K562 (cell line): ENCODE data around the gene IL36RN.

Experiments used
- ERF ChIP-seq: fragments of 450-650 bp; formaldehyde crosslinking; IDR thresholded peaks from 2 replicates; pipeline ENCODE4 v1.4.0; 2020; ENCODE audit warnings: mild to moderate bottlenecking, mixed read lengths
- KAT7 ChIP-seq: sonication (generic); formaldehyde crosslinking; IDR thresholded peaks from 2 replicates; pipeline ENCODE4 v1.8.0; 2022; ENCODE audit warnings: missing genetic modification reagents, mild to moderate bottlenecking, borderline replicate concordance
- ZNF445 ChIP-seq: fragments of 250-450 bp; sonication (Bioruptor Pico); IDR thresholded peaks from 2 replicates; pipeline ENCODE4 v1.4.0; 2020; ENCODE audit warnings: low read depth, mild to moderate bottlenecking, moderate library complexity
- ZNF507 ChIP-seq: conservative IDR thresholded peaks from 2 replicates; pipeline ENCODE4 v1.6.1; 2017; ENCODE audit warnings: missing genetic modification characterization, missing compliant biosample characterization
- ZNF644 ChIP-seq: fragments of 200-800 bp; sonication (Bioruptor generic); IDR thresholded peaks from 2 replicates; pipeline ENCODE4 v1.6.1; 2016; ENCODE audit warnings: low read depth, missing genetic modification characterization, missing compliant biosample characterization
- TF ChIP-seq, protein P1 (sequence below), 2 experiments: fragments of 450-650 bp; conservative IDR thresholded peaks; 2 replicates each; pipeline ENCODE4 v1.6.1; 2017; ENCODE audit warnings: mild to moderate bottlenecking in 2 of 2, moderate library complexity in 2 of 2
- TF ChIP-seq, protein P2 (sequence below): fragments of 150-350 bp; IDR thresholded peaks from 2 replicates; pipeline ENCODE4 v1.6.1; 2014; ENCODE audit warnings: low read depth, mild to moderate bottlenecking, low read length, borderline replicate concordance

DNA sequence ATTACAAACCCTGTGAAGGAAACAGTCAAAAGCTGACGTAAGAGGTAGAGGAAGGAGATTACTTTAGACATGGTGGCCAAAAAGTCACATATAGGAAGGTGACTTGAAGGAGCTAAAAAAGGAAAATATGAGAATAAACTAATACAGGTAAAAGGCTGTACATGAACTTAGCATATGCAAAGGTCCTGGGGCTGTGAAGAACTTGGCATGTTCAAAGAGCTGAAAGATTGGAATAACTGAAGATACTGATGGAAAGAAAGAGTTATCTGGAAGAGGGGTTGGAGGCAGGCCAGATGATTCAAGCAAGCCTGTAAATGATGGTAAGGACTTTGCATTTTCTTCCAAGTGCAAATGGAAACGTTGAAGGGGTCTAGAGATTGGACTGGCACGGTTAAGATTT lies 40.5 kb upstream of the IL36RN start:
- TF ChIP-seq KAT7 (CRISPR knock-in tag) (no peak), ZNF445 (CRISPR knock-in tag) (no peak), ERF (CRISPR knock-in tag) (no peak), ZNF507 (tag) (no peak), ZNF644 (tag) (no peak)
- TF ChIP-seq, protein P1, sequence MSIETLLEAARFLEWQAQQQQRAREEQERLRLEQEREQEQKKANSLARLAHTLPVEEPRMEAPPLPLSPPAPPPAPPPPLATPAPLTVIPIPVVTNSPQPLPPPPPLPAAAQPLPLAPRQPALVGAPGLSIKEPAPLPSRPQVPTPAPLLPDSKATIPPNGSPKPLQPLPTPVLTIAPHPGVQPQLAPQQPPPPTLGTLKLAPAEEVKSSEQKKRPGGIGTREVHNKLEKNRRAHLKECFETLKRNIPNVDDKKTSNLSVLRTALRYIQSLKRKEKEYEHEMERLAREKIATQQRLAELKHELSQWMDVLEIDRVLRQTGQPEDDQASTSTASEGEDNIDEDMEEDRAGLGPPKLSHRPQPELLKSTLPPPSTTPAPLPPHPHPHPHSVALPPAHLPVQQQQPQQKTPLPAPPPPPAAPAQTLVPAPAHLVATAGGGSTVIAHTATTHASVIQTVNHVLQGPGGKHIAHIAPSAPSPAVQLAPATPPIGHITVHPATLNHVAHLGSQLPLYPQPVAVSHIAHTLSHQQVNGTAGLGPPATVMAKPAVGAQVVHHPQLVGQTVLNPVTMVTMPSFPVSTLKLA (conservative IDR thresholded peaks at IDR 0.05) = no peak
- TF ChIP-seq, protein P2, sequence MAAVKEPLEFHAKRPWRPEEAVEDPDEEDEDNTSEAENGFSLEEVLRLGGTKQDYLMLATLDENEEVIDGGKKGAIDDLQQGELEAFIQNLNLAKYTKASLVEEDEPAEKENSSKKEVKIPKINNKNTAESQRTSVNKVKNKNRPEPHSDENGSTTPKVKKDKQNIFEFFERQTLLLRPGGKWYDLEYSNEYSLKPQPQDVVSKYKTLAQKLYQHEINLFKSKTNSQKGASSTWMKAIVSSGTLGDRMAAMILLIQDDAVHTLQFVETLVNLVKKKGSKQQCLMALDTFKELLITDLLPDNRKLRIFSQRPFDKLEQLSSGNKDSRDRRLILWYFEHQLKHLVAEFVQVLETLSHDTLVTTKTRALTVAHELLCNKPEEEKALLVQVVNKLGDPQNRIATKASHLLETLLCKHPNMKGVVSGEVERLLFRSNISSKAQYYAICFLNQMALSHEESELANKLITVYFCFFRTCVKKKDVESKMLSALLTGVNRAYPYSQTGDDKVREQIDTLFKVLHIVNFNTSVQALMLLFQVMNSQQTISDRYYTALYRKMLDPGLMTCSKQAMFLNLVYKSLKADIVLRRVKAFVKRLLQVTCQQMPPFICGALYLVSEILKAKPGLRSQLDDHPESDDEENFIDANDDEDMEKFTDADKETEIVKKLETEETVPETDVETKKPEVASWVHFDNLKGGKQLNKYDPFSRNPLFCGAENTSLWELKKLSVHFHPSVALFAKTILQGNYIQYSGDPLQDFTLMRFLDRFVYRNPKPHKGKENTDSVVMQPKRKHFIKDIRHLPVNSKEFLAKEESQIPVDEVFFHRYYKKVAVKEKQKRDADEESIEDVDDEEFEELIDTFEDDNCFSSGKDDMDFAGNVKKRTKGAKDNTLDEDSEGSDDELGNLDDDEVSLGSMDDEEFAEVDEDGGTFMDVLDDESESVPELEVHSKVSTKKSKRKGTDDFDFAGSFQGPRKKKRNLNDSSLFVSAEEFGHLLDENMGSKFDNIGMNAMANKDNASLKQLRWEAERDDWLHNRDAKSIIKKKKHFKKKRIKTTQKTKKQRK = no peak
